Activated CD4-positive, alpha-beta T cell treated with anti-CD3 and anti-CD28 coated beads, Interleukin-2, amount 10 ng/mL, durations not matched to agents 24 days and 14 days (primary cell): Measurements from ENCODE around the gene C18orf63. TPM values are rescaled to one million over a fixed set of nuclear protein-coding genes. Genes with fewer than 3 reads are reported as not detected.
A peak's percentile ranks its signal among the peaks of the same experiment; 100 is the strongest.

Source experiments
- DNase-seq: peaks from one replicate; pipeline ENCODE4 v3.0.0; 2022
- H3K27ac Mint-ChIP-seq: one replicate; pipeline ENCODE4 v1.8.0; 2022; ENCODE audit warnings: mild to moderate bottlenecking, mixed read lengths
- H3K27me3 Mint-ChIP-seq: one replicate; pipeline ENCODE4 v1.8.0; 2022; ENCODE audit warnings: mixed read lengths
- H3K36me3 Mint-ChIP-seq: one replicate; pipeline ENCODE4 v1.8.0; 2022; ENCODE audit warnings: low read depth, mild to moderate bottlenecking, mixed read lengths
- H3K4me1 Mint-ChIP-seq: one replicate; pipeline ENCODE4 v1.8.0; 2021; ENCODE audit warnings: mixed read lengths
- H3K4me3 Mint-ChIP-seq: one replicate; pipeline ENCODE4 v1.8.0; 2022; ENCODE audit warnings: mild to moderate bottlenecking, moderate library complexity, mixed read lengths
- H3K9me3 Mint-ChIP-seq: one replicate; pipeline ENCODE4 v1.8.0; 2021; ENCODE audit warnings: mixed read lengths
- intact Hi-C: fragments of 100-400 bp; cut with micrococcal nuclease; formaldehyde crosslinking; loops from one replicate; pipeline ENCODE4 v1.15.1; 2023
- total RNA-seq: library from RNA; stranded (reverse); gene quantifications from 2 replicates; pipeline ENCODE4 v1.2.3, GENCODE V29; 2022

C18orf63 gene
- total RNA-seq, 1 donor from 2014 or later: not detected

DNA sequence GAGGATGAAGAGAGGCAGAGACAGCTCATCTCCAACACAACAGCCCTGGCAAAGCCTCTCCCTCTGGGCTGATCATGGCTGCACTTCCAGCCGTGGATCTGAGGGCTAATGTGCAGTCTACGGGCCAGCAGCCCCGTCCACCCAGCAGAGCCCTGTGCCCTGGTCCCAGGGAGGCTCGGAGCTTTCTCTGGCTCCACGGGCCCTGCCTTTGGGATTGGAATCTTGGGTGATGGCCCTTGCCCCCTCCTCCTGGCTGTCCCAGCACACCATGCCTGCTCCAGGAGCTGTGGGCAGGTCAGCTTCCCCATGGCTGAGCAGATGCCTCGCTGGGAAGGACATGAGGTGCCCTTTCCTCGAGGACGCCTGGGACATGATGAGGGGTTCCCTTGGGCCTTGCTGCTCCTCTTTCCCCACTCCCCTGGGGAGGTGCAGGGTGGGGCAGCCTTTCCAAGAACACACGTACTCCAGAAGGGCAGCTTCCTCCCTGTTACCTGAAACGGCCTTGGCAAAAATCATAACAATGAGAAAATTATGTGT, 66.9 kb downstream of the C18orf63 start:
- no peak for DNase-seq
- intact Hi-C loops: no loop called here
- Mint-ChIP-seq H3K4me3 (no peak overlapping the region), H3K27ac (no peak overlapping the region), H3K36me3 (no peaks in the 10 kb centered on the region), H3K27me3 (peaks cover 5% of the 10 kb centered on the region), H3K9me3 (no peaks in the 10 kb centered on the region), H3K4me1 (peaks cover 14% of the 10 kb centered on the region)

GRCh38 chr18:74387383-74387782, 71.7 kb downstream of the C18orf63 start:
- H3K9me3 Mint-ChIP-seq: no peaks in the 10 kb centered on the region
- peaks cover 15% of the 10 kb centered on the region for H3K27me3 Mint-ChIP-seq
- no peak overlapping the region for H3K27ac Mint-ChIP-seq
- intact Hi-C loops: no loop called here
- H3K4me1 Mint-ChIP-seq: peaks cover 17% of the 10 kb centered on the region
- no peak overlapping the region for H3K4me3 Mint-ChIP-seq
- DNase-seq: no peak
- H3K36me3 Mint-ChIP-seq: no peaks in the 10 kb centered on the region

GRCh38 chr18:74388227-74388626, 72.6 kb downstream of the C18orf63 start:
- no peaks in the 10 kb centered on the region for H3K36me3 Mint-ChIP-seq
- H3K4me3 Mint-ChIP-seq: no peak overlapping the region
- H3K27ac Mint-ChIP-seq: no peak overlapping the region
- H3K27me3 Mint-ChIP-seq: peaks cover 19% of the 10 kb centered on the region
- no peaks in the 10 kb centered on the region for H3K9me3 Mint-ChIP-seq
- intact Hi-C loops: no loop called here
- peaks cover 17% of the 10 kb centered on the region for H3K4me1 Mint-ChIP-seq
- DNase-seq: no peak

DNA sequence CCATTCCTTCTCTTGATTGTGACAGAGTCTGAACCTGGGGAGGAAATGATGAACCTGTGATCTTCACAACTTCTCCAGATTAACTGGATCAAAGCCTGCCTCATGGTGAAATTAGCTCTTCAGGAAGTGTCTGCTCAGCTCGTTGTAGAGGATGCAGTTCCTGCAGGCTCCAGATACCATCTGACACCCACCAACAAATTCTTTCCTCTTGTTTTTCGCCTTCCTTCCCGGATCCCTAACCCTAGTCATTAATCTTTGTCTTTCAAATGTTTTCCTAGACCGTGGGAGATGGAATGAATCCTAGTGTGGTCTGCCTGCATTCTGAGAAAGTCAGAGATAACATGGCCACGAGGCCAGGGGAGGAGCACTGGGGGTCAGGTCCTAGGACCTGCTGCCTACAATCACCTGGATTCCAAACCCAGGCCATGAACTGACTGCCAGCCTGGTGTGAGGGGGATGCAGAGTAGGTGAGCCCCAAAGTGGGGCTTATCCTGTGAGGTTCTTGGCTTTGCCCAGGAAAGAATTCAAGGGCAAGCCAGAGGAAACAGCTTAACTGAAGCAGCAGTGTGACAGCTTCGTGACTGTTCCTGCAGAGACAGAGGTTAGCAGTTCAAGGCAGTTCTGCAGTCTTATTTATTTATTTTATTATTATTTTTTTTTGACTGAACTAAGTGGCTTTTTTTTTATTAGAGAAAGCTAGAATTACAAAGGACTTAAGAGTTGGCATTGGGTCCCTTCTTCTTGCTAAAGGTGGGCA, 73.7 kb downstream of the C18orf63 start:
- no peak overlapping the region for H3K4me3 Mint-ChIP-seq
- no peaks in the 10 kb centered on the region for H3K9me3 Mint-ChIP-seq
- peaks cover 17% of the 10 kb centered on the region for H3K4me1 Mint-ChIP-seq
- no peaks in the 10 kb centered on the region for H3K36me3 Mint-ChIP-seq
- DNase-seq: no peak
- H3K27me3 Mint-ChIP-seq: peaks cover 26% of the 10 kb centered on the region
- no peak overlapping the region for H3K27ac Mint-ChIP-seq
- intact Hi-C loops: no loop called here

GRCh38 chr18:74389991-74390390, 74.4 kb downstream of the C18orf63 start:
- intact Hi-C loops: loop anchor here (2.0 to 5.0 kb wide), 2 partner anchors 13 to 87 kb away; no protein-coding TSS in a partner anchor
- H3K4me1 Mint-ChIP-seq: peaks cover 17% of the 10 kb centered on the region
- H3K27me3 Mint-ChIP-seq: peaks cover 33% of the 10 kb centered on the region
- H3K27ac Mint-ChIP-seq: no peak overlapping the region
- no peaks in the 10 kb centered on the region for H3K36me3 Mint-ChIP-seq
- H3K4me3 Mint-ChIP-seq: no peak overlapping the region
- H3K9me3 Mint-ChIP-seq: no peaks in the 10 kb centered on the region
- DNase-seq: no peak

DNA sequence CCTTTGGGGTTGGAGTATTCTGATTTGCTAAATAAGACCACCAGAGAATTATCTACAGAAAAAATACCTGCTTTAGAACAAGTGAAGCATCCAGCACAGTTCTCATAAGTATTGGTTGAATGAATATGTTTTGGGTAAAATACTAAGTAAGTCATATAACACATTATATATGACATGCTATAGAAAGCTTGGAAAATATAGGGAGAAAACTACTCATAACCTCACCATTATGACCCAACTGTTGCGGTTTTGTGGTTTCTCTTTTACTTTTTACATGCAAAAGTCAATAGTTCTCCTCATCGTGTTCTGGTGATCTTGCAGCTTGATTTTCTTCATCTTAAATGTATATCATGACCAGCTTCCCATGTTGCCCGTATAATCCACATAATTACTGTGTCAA, 75.3 kb downstream of the C18orf63 start:
- no peak for DNase-seq
- no peaks in the 10 kb centered on the region for H3K9me3 Mint-ChIP-seq
- no peaks in the 10 kb centered on the region for H3K36me3 Mint-ChIP-seq
- H3K4me3 Mint-ChIP-seq: no peak overlapping the region
- H3K4me1 Mint-ChIP-seq: peaks cover 17% of the 10 kb centered on the region
- intact Hi-C loops: loop anchor here (2.0 to 5.0 kb wide), 2 partner anchors 14 to 86 kb away; no protein-coding TSS in a partner anchor
- H3K27ac Mint-ChIP-seq: peak overlapping the region; percentile 26
- H3K27me3 Mint-ChIP-seq: peaks cover 35% of the 10 kb centered on the region

DNA sequence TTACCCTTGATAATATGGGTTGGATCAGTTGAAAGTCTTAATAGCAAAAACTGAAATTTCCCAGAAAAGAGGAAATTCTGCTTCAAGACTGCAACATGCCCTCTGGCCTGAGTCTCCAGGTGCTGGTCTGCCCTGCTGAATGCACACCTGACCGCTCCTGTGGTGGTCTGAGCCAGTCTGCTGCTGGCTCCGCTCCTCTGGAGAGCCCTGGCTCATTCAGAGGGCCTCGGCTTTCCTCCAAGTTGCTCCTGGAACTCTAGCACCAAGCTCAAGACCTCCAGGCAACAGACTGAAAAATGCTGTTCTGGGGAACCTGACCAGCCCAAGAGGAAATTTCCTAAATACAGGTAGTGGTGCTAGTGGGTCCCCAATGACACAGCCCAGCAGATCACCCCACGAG, 76.7 kb downstream of the C18orf63 start:
- intact Hi-C loops: loop anchor here (5.0 kb wide), 1 partner anchor 85 kb away; no protein-coding TSS in a partner anchor
- no peaks in the 10 kb centered on the region for H3K36me3 Mint-ChIP-seq

GRCh38 chr18:74395006-74395405, 79.4 kb downstream of the C18orf63 start:
- Mint-ChIP-seq H3K27ac (no peak overlapping the region), H3K27me3 (peaks cover 33% of the 10 kb centered on the region), H3K4me3 (no peak overlapping the region), H3K9me3 (no peaks in the 10 kb centered on the region), H3K36me3 (no peaks in the 10 kb centered on the region), H3K4me1 (peaks cover 14% of the 10 kb centered on the region)
- intact Hi-C loops: no loop called here
- DNase-seq: no peak

More for the DNA sequence above, 76.7 kb downstream of the C18orf63 start:
- no peak overlapping the region for H3K27ac Mint-ChIP-seq
- H3K27me3 Mint-ChIP-seq: peaks cover 32% of the 10 kb centered on the region
- no peak overlapping the region for H3K4me3 Mint-ChIP-seq
- no peak for DNase-seq
- peaks cover 17% of the 10 kb centered on the region for H3K4me1 Mint-ChIP-seq
- H3K9me3 Mint-ChIP-seq: no peaks in the 10 kb centered on the region

GRCh38 chr18:74395648-74396154, 80.1 kb downstream of the C18orf63 start:
- DNase-seq: no peak
- Mint-ChIP-seq H3K4me1 (peaks cover 10% of the 10 kb centered on the region), H3K9me3 (no peaks in the 10 kb centered on the region), H3K27me3 (peaks cover 33% of the 10 kb centered on the region), H3K36me3 (no peaks in the 10 kb centered on the region), H3K4me3 (no peak overlapping the region), H3K27ac (no peak overlapping the region)
- intact Hi-C loops: no loop called here

- Mint-ChIP-seq H3K4me1 (peaks cover 6% of the 10 kb centered on the region), H3K27ac (no peak overlapping the region)
- no peak for DNase-seq
Measured at GRCh38 chr18:74396171-74397169, 80.8 kb downstream of the C18orf63 start.

DNA sequence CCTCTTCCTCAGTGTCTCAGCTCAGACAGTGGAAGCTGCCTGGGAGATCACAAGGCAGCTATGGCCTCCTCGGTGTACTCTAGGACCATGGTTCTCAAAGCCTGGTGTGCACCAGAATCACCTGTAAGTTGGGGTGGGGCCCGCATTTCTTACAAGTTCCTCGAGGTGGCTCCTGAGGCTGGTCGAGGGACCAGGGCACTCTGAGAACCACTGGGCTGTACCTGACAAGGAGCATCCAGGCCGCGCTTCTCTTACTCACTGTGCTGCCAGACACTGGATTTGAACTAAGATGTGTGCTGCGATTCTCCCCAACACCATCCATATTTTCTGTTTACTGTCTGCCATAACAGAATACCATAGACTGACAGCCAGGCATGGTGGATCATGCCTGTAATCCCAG, 81.9 kb downstream of the C18orf63 start:
- Mint-ChIP-seq H3K27ac (no peak overlapping the region), H3K9me3 (no peaks in the 10 kb centered on the region), H3K36me3 (no peaks in the 10 kb centered on the region), H3K4me1 (peaks cover 6% of the 10 kb centered on the region), H3K27me3 (peaks cover 28% of the 10 kb centered on the region), H3K4me3 (no peak overlapping the region)
- no peak for DNase-seq
- intact Hi-C loops: no loop called here

More at GRCh38 chr18:74396171-74397169, 80.8 kb downstream of the C18orf63 start:
- no peak overlapping the region for H3K4me3 Mint-ChIP-seq
- H3K36me3 Mint-ChIP-seq: no peaks in the 10 kb centered on the region
- H3K9me3 Mint-ChIP-seq: no peaks in the 10 kb centered on the region
- intact Hi-C loops: no loop called here
- H3K27me3 Mint-ChIP-seq: peaks cover 33% of the 10 kb centered on the region

GRCh38 chr18:74399091-74399887, 83.7 kb downstream of the C18orf63 start:
- DNase-seq: no peak
- Mint-ChIP-seq H3K9me3 (no peaks in the 10 kb centered on the region), H3K4me3 (no peak overlapping the region), H3K27me3 (peaks cover 18% of the 10 kb centered on the region), H3K4me1 (peaks cover 6% of the 10 kb centered on the region), H3K27ac (no peak overlapping the region), H3K36me3 (no peaks in the 10 kb centered on the region)
- intact Hi-C loops: no loop called here

DNA sequence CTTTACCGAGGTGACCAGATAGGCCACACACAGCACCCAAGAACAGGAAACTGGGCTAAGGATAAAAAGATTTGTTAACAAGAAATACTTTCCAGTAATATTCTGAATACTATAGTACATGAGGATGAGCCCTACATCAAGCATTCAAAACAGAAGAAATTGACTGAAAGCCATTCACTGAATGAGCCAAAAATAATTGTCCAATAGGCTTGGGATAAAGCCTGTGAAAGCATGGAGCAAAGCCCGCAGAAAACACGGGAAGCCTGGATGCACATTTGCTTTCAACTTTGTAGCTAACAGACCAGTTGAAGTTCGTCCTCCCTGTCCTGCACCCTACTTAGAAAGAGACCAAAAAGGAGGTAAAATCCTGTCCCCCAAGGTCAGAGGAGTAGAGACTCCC, 85.2 kb downstream of the C18orf63 start:
- H3K36me3 Mint-ChIP-seq: no peaks in the 10 kb centered on the region
- intact Hi-C loops: no loop called here
- H3K4me3 Mint-ChIP-seq: no peak overlapping the region
- no peak for DNase-seq
- H3K4me1 Mint-ChIP-seq: peaks cover 6% of the 10 kb centered on the region
- H3K27me3 Mint-ChIP-seq: peaks cover 8% of the 10 kb centered on the region
- H3K27ac Mint-ChIP-seq: no peak overlapping the region
- peaks cover 4% of the 10 kb centered on the region for H3K9me3 Mint-ChIP-seq
